NCI-H187 treated with DMSO at 0.1 percent for 48 hours (cell line): ENCODE data around the gene SCN2B.
A peak's percentile ranks its signal among the peaks of the same experiment; 100 is the strongest.

Source experiments
- DNase-seq: peaks from one replicate; lab custom pipeline; 2025; lab: John Stamatoyannopoulos, UW

Gene SCN2B

GRCh38 chr11:118174006-118174567 lies 2.4 kb downstream of the SCN2B start:
- DNase-seq, result no peak

GRCh38 chr11:118172356-118172755 lies 4.1 kb downstream of the SCN2B start:
- DNase-seq, result no peak

- peak; percentile 59 for DNase-seq
Measured at GRCh38 chr11:118171269-118172062, 5.0 kb downstream of the SCN2B start.

GRCh38 chr11:118170882-118171268 lies 5.6 kb downstream of the SCN2B start:
- no peak for DNase-seq

GRCh38 chr11:118170231-118170630 lies 6.2 kb downstream of the SCN2B start:
- no peak for DNase-seq

- no peak for DNase-seq
Measured at GRCh38 chr11:118169300-118170140, 6.9 kb downstream of the SCN2B start.

GRCh38 chr11:118168751-118169150 lies 7.7 kb downstream of the SCN2B start:
- no peak for DNase-seq

GRCh38 chr11:118168316-118168715 lies 8.1 kb downstream of the SCN2B start:
- DNase-seq, result no peak

GRCh38 chr11:118167906-118168305 lies 8.5 kb downstream of the SCN2B start:
- no peak for DNase-seq

- DNase-seq, result no peak
Measured at GRCh38 chr11:118167253-118167652, 9.2 kb downstream of the SCN2B start.

GRCh38 chr11:118166641-118167040 lies 9.8 kb downstream of the SCN2B start:
- no peak for DNase-seq

- DNase-seq, result no peak
Measured at GRCh38 chr11:118164885-118165284, 11.6 kb downstream of the SCN2B start.

- DNase-seq, result no peak
Measured at GRCh38 chr11:118163494-118163893, 12.9 kb downstream of the SCN2B start.

- no peak for DNase-seq
Measured at GRCh38 chr11:118162846-118163245, 13.6 kb downstream of the SCN2B start.

- DNase-seq, result no peak
Measured at GRCh38 chr11:118161786-118162185, 14.7 kb downstream of the SCN2B start.

- no peak for DNase-seq
Measured at GRCh38 chr11:118157186-118157895, 19.1 kb downstream of the SCN2B start.

- DNase-seq, result no peak
Measured at GRCh38 chr11:118156531-118157185, 19.8 kb downstream of the SCN2B start.

- DNase-seq, result no peak
Measured at GRCh38 chr11:118155776-118156530, 20.5 kb downstream of the SCN2B start.

- DNase-seq, result no peak
Measured at GRCh38 chr11:118154641-118155040, 21.8 kb downstream of the SCN2B start.

- no peak for DNase-seq
Measured at GRCh38 chr11:118153976-118154375, 22.5 kb downstream of the SCN2B start.

- no peak for DNase-seq
Measured at GRCh38 chr11:118153516-118153915, 22.9 kb downstream of the SCN2B start.
